Osteoblast (primary cell): ENCODE results near the gene DYSF. TPM values are rescaled to one million over a fixed set of nuclear protein-coding genes. Genes with fewer than 3 reads are reported as not detected.

Source experiments
- DNase-seq: peaks from one replicate; pipeline ENCODE4 v3.0.0; 2011; ENCODE audit warnings: low spot score, mixed read lengths; ENCODE audit not compliant: insufficient read length; ENCODE audit errors: missing footprints
- H2AFZ ChIP-seq: 2 replicates; pipeline ENCODE4 v1.6.0; 2011; ENCODE audit warnings: mild to moderate bottlenecking, low read length
- H3K27ac ChIP-seq: 2 replicates; pipeline ENCODE4 v1.5.1; 2011; ENCODE audit warnings: mild to moderate bottlenecking, low read depth, low read length, moderate library complexity
- H3K27me3 ChIP-seq: 2 replicates; pipeline ENCODE4 v1.6.0; 2012; ENCODE audit warnings: mild to moderate bottlenecking, control low read depth, inconsistent platforms, low read length, moderate library complexity; ENCODE audit not compliant: insufficient read depth
- H3K36me3 ChIP-seq: 2 replicates; pipeline ENCODE4 v1.5.1; 2011; ENCODE audit warnings: mild to moderate bottlenecking, low read length, control low read depth, moderate library complexity; ENCODE audit not compliant: insufficient read depth
- H3K4me1 ChIP-seq: 2 replicates; pipeline ENCODE4 v1.5.1; 2011; ENCODE audit warnings: mild to moderate bottlenecking, low read length, control low read depth, moderate library complexity; ENCODE audit not compliant: insufficient read depth
- H3K4me2 ChIP-seq: 2 replicates; pipeline ENCODE4 v1.6.0; 2011; ENCODE audit warnings: mild to moderate bottlenecking, low read length; ENCODE audit not compliant: insufficient read depth
- H3K4me3 ChIP-seq: fragments of 200-600 bp; sonication (generic); 3 replicates; pipeline ENCODE4 v1.5.1; 2012; ENCODE audit warnings: mild to moderate bottlenecking, low read length, inconsistent platforms; ENCODE audit not compliant: insufficient read depth
- H3K79me2 ChIP-seq: 2 replicates; pipeline ENCODE4 v1.6.0; 2012; ENCODE audit warnings: mild to moderate bottlenecking, low read length, control low read depth, inconsistent platforms; ENCODE audit not compliant: insufficient read depth
- H3K9me3 ChIP-seq: 2 replicates; pipeline ENCODE4 v1.5.1; 2011; ENCODE audit warnings: low read depth, low read length, control low read depth
- H4K20me1 ChIP-seq: 2 replicates; pipeline ENCODE4 v1.6.0; 2012; ENCODE audit warnings: mild to moderate bottlenecking, low read length, control low read depth; ENCODE audit not compliant: insufficient read depth
- CTCF ChIP-seq: IDR thresholded peaks from 2 replicates; pipeline ENCODE4 v1.5.1; 2011; ENCODE audit warnings: mild to moderate bottlenecking, low read depth, low read length, moderate library complexity; ENCODE audit errors: extremely low read depth
- total RNA-seq: library from RNA; depleted of rRNA; stranded (reverse); fragments of >200 nt; gene quantifications from 2 replicates; pipeline ENCODE4 v1.2.3, GENCODE V29; 2012

DYSF gene
- total RNA-seq, 1 donor, result 4.3 TPM

GRCh38 chr2:71477231-71477691 lies 23.9 kb downstream of the DYSF start:
- no peak overlapping the region for H3K4me2 ChIP-seq
- H3K79me2 ChIP-seq, result no peaks in the 10 kb centered on the region
- DNase-seq, result no peak
- no peak for TF ChIP-seq CTCF
- H2AFZ ChIP-seq, result no peak overlapping the region
- no peaks in the 10 kb centered on the region for H3K36me3 ChIP-seq
- H3K27ac ChIP-seq, result no peak overlapping the region
- H3K4me1 ChIP-seq, result no peaks in the 10 kb centered on the region
- H3K4me3 ChIP-seq, result no peak overlapping the region
- H3K27me3 ChIP-seq, result peaks cover 11% of the 10 kb centered on the region
- no peaks in the 10 kb centered on the region for H3K9me3 ChIP-seq
- no peaks in the 10 kb centered on the region for H4K20me1 ChIP-seq

GRCh38 chr2:71478806-71479205 lies 25.4 kb downstream of the DYSF start:
- no peaks in the 10 kb centered on the region for H3K9me3 ChIP-seq
- H4K20me1 ChIP-seq, result no peaks in the 10 kb centered on the region
- no peaks in the 10 kb centered on the region for H3K4me1 ChIP-seq
- H3K4me3 ChIP-seq, result no peak overlapping the region
- H3K27me3 ChIP-seq, result peaks cover 11% of the 10 kb centered on the region
- H2AFZ ChIP-seq, result no peak overlapping the region
- no peak for TF ChIP-seq CTCF
- DNase-seq, result no peak
- H3K36me3 ChIP-seq, result no peaks in the 10 kb centered on the region
- no peak overlapping the region for H3K27ac ChIP-seq
- H3K4me2 ChIP-seq, result no peak overlapping the region
- H3K79me2 ChIP-seq, result no peaks in the 10 kb centered on the region

GRCh38 chr2:71479261-71479660 lies 25.9 kb downstream of the DYSF start:
- Histone ChIP-seq H3K4me2 (no peak overlapping the region), H3K9me3 (no peaks in the 10 kb centered on the region), H3K4me3 (no peak overlapping the region), H3K27me3 (peaks cover 11% of the 10 kb centered on the region), H3K36me3 (no peaks in the 10 kb centered on the region), H3K79me2 (no peaks in the 10 kb centered on the region), H3K27ac (no peak overlapping the region), H2AFZ (no peak overlapping the region), H3K4me1 (no peaks in the 10 kb centered on the region), H4K20me1 (no peaks in the 10 kb centered on the region)
- DNase-seq, result no peak
- no peak for TF ChIP-seq CTCF

- no peak overlapping the region for H3K4me3 ChIP-seq
- TF ChIP-seq CTCF, result no peak
- no peak overlapping the region for H2AFZ ChIP-seq
- no peaks in the 10 kb centered on the region for H3K36me3 ChIP-seq
- H3K4me2 ChIP-seq, result no peak overlapping the region
- no peak overlapping the region for H3K27ac ChIP-seq
- no peak for DNase-seq
- H3K4me1 ChIP-seq, result no peaks in the 10 kb centered on the region
- no peaks in the 10 kb centered on the region for H3K9me3 ChIP-seq
- no peaks in the 10 kb centered on the region for H3K79me2 ChIP-seq
- H3K27me3 ChIP-seq, result peaks cover 12% of the 10 kb centered on the region
- H4K20me1 ChIP-seq, result no peaks in the 10 kb centered on the region
Observed at GRCh38 chr2:71481111-71481510, 27.8 kb downstream of the DYSF start.
